OCI-LY3 (cell line): Measurements from ENCODE around the gene PHACTR3.

Source experiments
- H2AFZ ChIP-seq: fragments of 200-600, 300-600 bp; shearing (Covaris generic); 2 replicates; pipeline ENCODE4 v1.6.0; 2014; ENCODE audit warnings: antibody characterized with exemption, low read depth, low read length
- H3K27ac ChIP-seq: fragments of 200-600, 300-600 bp; sonication (generic); 2 replicates; pipeline ENCODE4 v1.5.1; 2014; ENCODE audit warnings: mild to moderate bottlenecking, low read length, moderate library complexity, mixed read lengths
- H3K27me3 ChIP-seq: fragments of 200-600, 300-600 bp; sonication (generic); 2 replicates; pipeline ENCODE4 v1.6.1; 2014; ENCODE audit warnings: low read depth, low read length, mixed read lengths
- H3K36me3 ChIP-seq: fragments of 200-600, 300-600 bp; sonication (generic); replicated peaks from 2 replicates; pipeline ENCODE3; 2014; ENCODE audit warnings: low read depth, low read length, mixed read lengths
- H3K4me1 ChIP-seq: fragments of 300-600, 200-600 bp; sonication (generic); 2 replicates; pipeline ENCODE4 v1.6.1; 2014; ENCODE audit warnings: low read length, mixed read lengths
- H3K4me2 ChIP-seq: fragments of 200-600, 300-600 bp; sonication (generic); 2 replicates; pipeline ENCODE4 v1.6.1; 2014; ENCODE audit warnings: low read length, mixed read lengths
- H3K4me3 ChIP-seq: fragments of 300-600, 200-600 bp; sonication (generic); 2 replicates; pipeline ENCODE4 v1.5.1; 2014; ENCODE audit warnings: antibody characterized with exemption, mild to moderate bottlenecking, low read length, moderate library complexity
- H3K79me2 ChIP-seq: fragments of 300-600, 200-600 bp; shearing (Covaris generic); 2 replicates; pipeline ENCODE4 v1.6.1; 2014; ENCODE audit warnings: mild to moderate bottlenecking, low read length, mixed read lengths
- H3K9ac ChIP-seq: fragments of 300-600, 200-600 bp; shearing (Covaris generic); 2 replicates; pipeline ENCODE4 v1.6.0; 2014; ENCODE audit warnings: mild to moderate bottlenecking, low read length, moderate library complexity
- H3K9me3 ChIP-seq: fragments of 200-600, 300-600 bp; shearing (Covaris generic); 2 replicates; pipeline ENCODE4 v1.6.1; 2014; ENCODE audit warnings: low read length, mixed read lengths; ENCODE audit not compliant: insufficient read depth
- H4K20me1 ChIP-seq: fragments of 200-600, 300-600 bp; sonication (generic); 2 replicates; pipeline ENCODE4 v1.6.1; 2016; ENCODE audit warnings: low read length, mixed read lengths; ENCODE audit not compliant: insufficient read depth
- EZH2phosphoT487 ChIP-seq: fragments of 200-600 bp; shearing (Covaris generic); IDR thresholded peaks from 2 replicates; pipeline ENCODE4 v1.6.1; 2018; ENCODE audit warnings: antibody characterized with exemption, mixed run types, low read depth
- TF ChIP-seq, protein P1 (sequence below): fragments of 200-600, 300-600 bp; sonication (generic); IDR thresholded peaks from 2 replicates; pipeline ENCODE4 v1.5.1; 2014; ENCODE audit warnings: antibody characterized with exemption, low read length, low read depth

PHACTR3 gene

DNA sequence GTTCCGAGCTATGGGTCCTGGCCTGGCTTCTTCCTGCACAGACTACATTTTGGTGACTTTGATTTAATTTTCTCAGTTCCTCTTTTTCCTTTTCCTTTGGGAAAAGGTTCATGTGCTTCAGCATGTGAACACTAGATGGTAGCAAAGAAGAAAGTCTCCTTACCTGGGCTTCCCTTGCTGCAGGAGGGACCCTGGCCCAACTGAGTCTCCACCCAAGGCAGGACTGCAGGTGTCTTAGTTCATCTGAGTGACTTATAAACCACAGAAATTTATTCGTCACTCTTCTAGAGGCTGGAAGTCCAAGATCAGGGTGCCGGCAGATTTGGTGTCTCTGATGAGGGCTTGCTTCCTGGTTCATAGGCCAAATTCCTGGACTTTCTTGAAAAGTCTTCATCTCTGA, 165.9 kb downstream of the PHACTR3 start:
- Histone ChIP-seq H3K9me3 (no peaks in the 10 kb centered on the region), H2AFZ (no peak overlapping the region), H3K36me3 (no peaks in the 10 kb centered on the region), H3K9ac (no peak overlapping the region), H3K27me3 (peaks cover 26% of the 10 kb centered on the region), H4K20me1 (peaks cover 20% of the 10 kb centered on the region; the same call in 1 of the 2 replicates), H3K79me2 (no peaks in the 10 kb centered on the region), H3K27ac (no peak overlapping the region), H3K4me3 (no peak overlapping the region), H3K4me2 (no peak overlapping the region), H3K4me1 (no peaks in the 10 kb centered on the region)
- TF ChIP-seq, protein P1, sequence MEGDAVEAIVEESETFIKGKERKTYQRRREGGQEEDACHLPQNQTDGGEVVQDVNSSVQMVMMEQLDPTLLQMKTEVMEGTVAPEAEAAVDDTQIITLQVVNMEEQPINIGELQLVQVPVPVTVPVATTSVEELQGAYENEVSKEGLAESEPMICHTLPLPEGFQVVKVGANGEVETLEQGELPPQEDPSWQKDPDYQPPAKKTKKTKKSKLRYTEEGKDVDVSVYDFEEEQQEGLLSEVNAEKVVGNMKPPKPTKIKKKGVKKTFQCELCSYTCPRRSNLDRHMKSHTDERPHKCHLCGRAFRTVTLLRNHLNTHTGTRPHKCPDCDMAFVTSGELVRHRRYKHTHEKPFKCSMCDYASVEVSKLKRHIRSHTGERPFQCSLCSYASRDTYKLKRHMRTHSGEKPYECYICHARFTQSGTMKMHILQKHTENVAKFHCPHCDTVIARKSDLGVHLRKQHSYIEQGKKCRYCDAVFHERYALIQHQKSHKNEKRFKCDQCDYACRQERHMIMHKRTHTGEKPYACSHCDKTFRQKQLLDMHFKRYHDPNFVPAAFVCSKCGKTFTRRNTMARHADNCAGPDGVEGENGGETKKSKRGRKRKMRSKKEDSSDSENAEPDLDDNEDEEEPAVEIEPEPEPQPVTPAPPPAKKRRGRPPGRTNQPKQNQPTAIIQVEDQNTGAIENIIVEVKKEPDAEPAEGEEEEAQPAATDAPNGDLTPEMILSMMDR: peak; percentile 34
- TF ChIP-seq EZH2phosphoT487: no peak

DNA sequence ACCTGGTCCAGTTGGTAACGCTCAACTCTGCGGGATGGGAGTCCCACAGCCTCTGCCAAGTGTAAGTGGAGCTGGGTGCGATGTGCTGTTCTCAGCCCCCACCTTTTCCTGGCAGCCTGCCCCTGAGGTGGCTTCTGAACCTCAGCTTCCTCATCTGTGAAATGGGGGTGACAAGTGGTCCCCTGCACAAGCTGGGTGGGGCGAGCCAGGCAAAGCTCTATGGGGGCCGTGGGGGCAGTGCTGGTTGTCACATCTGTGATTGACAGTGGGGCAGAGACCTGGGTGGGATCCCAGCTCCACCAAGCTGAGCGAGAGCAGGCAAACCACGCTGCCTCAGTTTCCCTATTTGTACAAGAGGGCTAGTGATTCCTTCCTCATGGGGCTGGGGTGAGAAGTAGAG, 166.5 kb downstream of the PHACTR3 start:
- no peak overlapping the region for H3K4me3 ChIP-seq
- no peaks in the 10 kb centered on the region for H3K9me3 ChIP-seq
- H3K9ac ChIP-seq: no peak overlapping the region
- H2AFZ ChIP-seq: no peak overlapping the region
- H3K27ac ChIP-seq: no peak overlapping the region
- no peak overlapping the region for H3K4me2 ChIP-seq
- TF ChIP-seq EZH2phosphoT487: no peak
- TF ChIP-seq, protein P1: no peak
- peaks cover 26% of the 10 kb centered on the region for H3K27me3 ChIP-seq
- no peaks in the 10 kb centered on the region for H3K4me1 ChIP-seq
- no peaks in the 10 kb centered on the region for H3K79me2 ChIP-seq
- peaks cover 14% of the 10 kb centered on the region; the same call in 1 of the 2 replicates for H4K20me1 ChIP-seq
- no peaks in the 10 kb centered on the region for H3K36me3 ChIP-seq

DNA sequence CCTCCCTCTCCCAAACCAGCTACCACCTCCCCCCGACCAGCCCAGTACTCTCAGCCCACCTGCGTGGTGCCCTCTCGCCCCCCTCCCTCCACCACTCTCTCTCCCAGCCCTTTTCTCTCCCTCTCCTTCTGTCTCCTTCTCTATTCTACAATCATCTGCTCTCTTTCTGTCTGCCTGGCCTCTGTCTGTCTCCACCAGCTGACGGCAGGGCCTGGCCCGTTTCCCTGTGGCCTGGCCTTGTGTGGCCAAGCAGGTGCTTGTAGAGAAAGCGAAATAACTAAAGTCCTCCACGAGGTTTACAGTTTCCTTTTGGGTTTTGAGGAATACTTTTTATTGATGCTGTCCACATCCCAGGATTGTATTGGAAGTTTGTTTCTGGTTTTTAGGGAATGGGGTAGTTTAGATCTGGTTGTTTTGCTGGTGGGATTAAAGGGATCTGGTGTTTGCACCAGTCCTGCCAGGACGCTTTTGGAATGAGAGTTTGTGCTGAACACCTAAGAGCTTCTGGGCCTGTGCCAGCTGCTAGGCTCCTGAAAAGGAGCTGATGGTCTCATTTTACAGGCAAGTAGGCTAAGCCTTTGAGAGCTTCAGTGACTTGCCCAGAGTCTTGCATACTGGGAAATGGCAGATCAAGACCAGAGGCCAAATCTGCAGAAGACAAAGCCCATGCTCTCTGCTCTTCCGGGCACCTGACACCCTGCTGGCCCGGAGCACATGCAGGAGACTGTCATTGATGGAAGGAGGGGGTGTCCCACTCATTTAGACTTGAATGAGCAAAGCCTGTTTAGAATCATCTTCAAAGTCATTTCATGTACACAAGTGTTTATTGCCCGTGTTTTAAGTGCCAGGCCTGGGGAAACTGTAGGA, 167.4 kb downstream of the PHACTR3 start:
- Histone ChIP-seq H3K36me3 (no peaks in the 10 kb centered on the region), H4K20me1 (peaks cover 12% of the 10 kb centered on the region; the same call in 1 of the 2 replicates), H3K9ac (no peak overlapping the region), H3K4me2 (no peak overlapping the region), H3K79me2 (no peaks in the 10 kb centered on the region), H2AFZ (no peak overlapping the region), H3K4me1 (no peaks in the 10 kb centered on the region), H3K27me3 (peaks cover 29% of the 10 kb centered on the region), H3K9me3 (no peaks in the 10 kb centered on the region), H3K4me3 (no peak overlapping the region), H3K27ac (no peak overlapping the region)
- TF ChIP-seq, protein P1: no peak
- TF ChIP-seq EZH2phosphoT487: no peak

- TF ChIP-seq EZH2phosphoT487: no peak
- TF ChIP-seq, protein P1: no peak
- Histone ChIP-seq H4K20me1 (peaks cover 6% of the 10 kb centered on the region; the same call in 1 of the 2 replicates), H3K9ac (no peak overlapping the region), H3K27ac (no peak overlapping the region), H3K36me3 (no peaks in the 10 kb centered on the region), H3K4me3 (no peak overlapping the region), H3K4me1 (no peaks in the 10 kb centered on the region), H2AFZ (no peak overlapping the region), H3K27me3 (peaks cover 32% of the 10 kb centered on the region), H3K4me2 (no peak overlapping the region), H3K79me2 (no peaks in the 10 kb centered on the region), H3K9me3 (no peaks in the 10 kb centered on the region)
These were observed 168.0 kb downstream of the PHACTR3 start for GRCh38 chr20:59772373-59772705.
